UCSD-AML1 (cell line): Measurements from ENCODE around the gene CEP70.
"Not testable (repeated sequence)": the region's sequence is repeated elsewhere in the genome, so short reads cannot be mapped to it uniquely, and the experiment has no call there.

Experiments
- DNase-seq: peaks from one replicate; lab custom pipeline; 2025; ENCODE audit not compliant: unreplicated experiment; lab: John Stamatoyannopoulos, UW

Gene CEP70

GRCh38 chr3:138453940-138454339 lies 140.1 kb downstream of the CEP70 start:
- DNase-seq: not testable (repeated sequence)

GRCh38 chr3:138452436-138452835 lies 141.6 kb downstream of the CEP70 start:
- no peak for DNase-seq

- no peak for DNase-seq
Measured at GRCh38 chr3:138451595-138452162, 142.4 kb downstream of the CEP70 start.

- no peak for DNase-seq
Measured at GRCh38 chr3:138450704-138451424, 143.2 kb downstream of the CEP70 start.

GRCh38 chr3:138450181-138450580 lies 143.9 kb downstream of the CEP70 start:
- DNase-seq: no peak

GRCh38 chr3:138449490-138449889 lies 144.6 kb downstream of the CEP70 start:
- DNase-seq: no peak

GRCh38 chr3:138448631-138449030 lies 145.4 kb downstream of the CEP70 start:
- DNase-seq: no peak

- no peak for DNase-seq
Measured at GRCh38 chr3:138445654-138446053, 148.4 kb downstream of the CEP70 start.

GRCh38 chr3:138445236-138445635 lies 148.8 kb downstream of the CEP70 start:
- no peak for DNase-seq
